Progenitor cell of endocrine pancreas (in vitro differentiated cells): ENCODE results near the gene OSBPL3. TPM values are rescaled to one million over a fixed set of nuclear protein-coding genes. Genes with fewer than 3 reads are reported as not detected.

ENCODE experiments used
- DNase-seq: peaks from one replicate; pipeline ENCODE4 v3.0.0; 2021; ENCODE audit warnings: low spot score; ENCODE audit not compliant: unreplicated experiment
- H3K27ac Mint-ChIP-seq: 2 replicates; pipeline ENCODE4 v1.8.0; 2021; ENCODE audit warnings: mild to moderate bottlenecking, moderate library complexity, mixed read lengths
- H3K27me3 Mint-ChIP-seq: 2 replicates; pipeline ENCODE4 v1.8.0; 2021; ENCODE audit warnings: mixed read lengths
- H3K36me3 Mint-ChIP-seq: 2 replicates; pipeline ENCODE4 v1.8.0; 2022; ENCODE audit warnings: mixed read lengths; ENCODE audit not compliant: insufficient read depth
- H3K4me1 Mint-ChIP-seq: 2 replicates; pipeline ENCODE4 v1.8.0; 2021; ENCODE audit warnings: low read depth, mixed read lengths
- H3K4me3 Mint-ChIP-seq: 2 replicates; pipeline ENCODE4 v1.8.0; 2021; ENCODE audit warnings: low read depth, mild to moderate bottlenecking, moderate library complexity, mixed read lengths
- H3K9me3 Mint-ChIP-seq: 2 replicates; pipeline ENCODE4 v1.8.0; 2021; ENCODE audit warnings: low read depth, mixed read lengths
- total RNA-seq: library from RNA; stranded (reverse); gene quantifications from 2 replicates; pipeline ENCODE4 v1.2.1, GENCODE V29; 2021
- TF ChIP-seq, protein P1 (sequence below): fragments of 200-600 bp; sonication (generic); IDR thresholded peaks from one replicate; pipeline ENCODE4 v1.5.0; 2021; ENCODE audit warnings: antibody characterized with exemption, mild to moderate bottlenecking; ENCODE audit not compliant: unreplicated experiment

Gene OSBPL3
- total RNA-seq, 1 donor from 2014 or later: 11.6 TPM

DNA sequence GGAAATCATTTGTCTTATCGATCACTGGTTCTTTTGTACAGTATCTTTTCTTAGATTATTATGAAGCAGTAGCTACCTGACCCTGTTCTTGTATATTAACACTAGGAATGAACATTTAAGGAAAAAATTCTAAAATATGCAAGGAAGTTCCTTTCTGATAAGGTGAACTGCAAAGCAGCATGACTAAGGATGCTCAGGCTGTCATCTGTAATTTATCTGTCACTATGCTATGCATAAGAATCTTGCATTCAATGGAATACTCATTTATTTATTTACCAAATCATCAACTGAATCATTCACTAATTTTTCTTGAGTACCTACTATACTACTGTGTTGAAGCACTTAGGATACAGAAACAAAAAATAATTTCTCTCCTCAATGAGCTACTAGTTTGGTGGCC lies 228.5 kb downstream of the OSBPL3 start:
- peaks cover 3% of the 10 kb centered on the region for H3K9me3 Mint-ChIP-seq
- peaks cover 15% of the 10 kb centered on the region for H3K4me1 Mint-ChIP-seq
- H3K36me3 Mint-ChIP-seq: peaks cover 9% of the 10 kb centered on the region
- no peak overlapping the region for H3K27ac Mint-ChIP-seq
- peaks cover 14% of the 10 kb centered on the region for H3K27me3 Mint-ChIP-seq
- DNase-seq: no peak
- TF ChIP-seq, protein P1, sequence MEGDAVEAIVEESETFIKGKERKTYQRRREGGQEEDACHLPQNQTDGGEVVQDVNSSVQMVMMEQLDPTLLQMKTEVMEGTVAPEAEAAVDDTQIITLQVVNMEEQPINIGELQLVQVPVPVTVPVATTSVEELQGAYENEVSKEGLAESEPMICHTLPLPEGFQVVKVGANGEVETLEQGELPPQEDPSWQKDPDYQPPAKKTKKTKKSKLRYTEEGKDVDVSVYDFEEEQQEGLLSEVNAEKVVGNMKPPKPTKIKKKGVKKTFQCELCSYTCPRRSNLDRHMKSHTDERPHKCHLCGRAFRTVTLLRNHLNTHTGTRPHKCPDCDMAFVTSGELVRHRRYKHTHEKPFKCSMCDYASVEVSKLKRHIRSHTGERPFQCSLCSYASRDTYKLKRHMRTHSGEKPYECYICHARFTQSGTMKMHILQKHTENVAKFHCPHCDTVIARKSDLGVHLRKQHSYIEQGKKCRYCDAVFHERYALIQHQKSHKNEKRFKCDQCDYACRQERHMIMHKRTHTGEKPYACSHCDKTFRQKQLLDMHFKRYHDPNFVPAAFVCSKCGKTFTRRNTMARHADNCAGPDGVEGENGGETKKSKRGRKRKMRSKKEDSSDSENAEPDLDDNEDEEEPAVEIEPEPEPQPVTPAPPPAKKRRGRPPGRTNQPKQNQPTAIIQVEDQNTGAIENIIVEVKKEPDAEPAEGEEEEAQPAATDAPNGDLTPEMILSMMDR: no peak
- H3K4me3 Mint-ChIP-seq: no peak overlapping the region

DNA sequence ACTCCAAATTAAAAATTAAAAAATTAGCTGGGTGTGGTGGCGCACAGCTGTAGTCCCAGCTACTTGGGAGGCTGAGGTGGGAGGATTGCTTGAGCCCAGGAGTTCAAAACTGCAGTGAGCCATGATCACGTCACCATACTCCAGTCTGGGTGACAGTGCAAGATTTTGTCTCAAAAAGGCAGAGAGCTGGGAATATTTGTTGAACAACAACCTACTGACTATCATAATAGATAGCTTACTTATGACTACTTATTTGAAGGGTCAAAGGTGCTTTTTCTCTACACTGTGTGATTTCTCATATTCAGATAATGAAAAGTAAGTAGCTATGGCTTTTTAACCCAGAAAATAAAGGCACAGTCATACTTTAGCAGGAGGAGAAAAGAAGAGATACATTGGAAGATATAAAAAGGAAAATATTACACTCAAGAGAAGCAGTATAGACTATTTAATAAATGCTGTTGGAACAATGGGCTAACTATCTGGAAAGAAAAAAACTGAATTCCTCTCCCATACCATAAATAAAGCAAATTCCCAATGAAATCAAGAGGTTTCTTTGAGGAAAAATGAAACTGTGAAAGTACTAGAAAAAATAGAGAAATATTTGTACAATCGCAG lies 229.4 kb downstream of the OSBPL3 start:
- peaks cover 12% of the 10 kb centered on the region for H3K36me3 Mint-ChIP-seq
- no peak overlapping the region for H3K4me3 Mint-ChIP-seq
- peaks cover 13% of the 10 kb centered on the region for H3K4me1 Mint-ChIP-seq
- H3K9me3 Mint-ChIP-seq: peaks cover 3% of the 10 kb centered on the region
- H3K27me3 Mint-ChIP-seq: peaks cover 5% of the 10 kb centered on the region
- no peak overlapping the region for H3K27ac Mint-ChIP-seq
- no peak for DNase-seq
- TF ChIP-seq, protein P1: no peak

DNA sequence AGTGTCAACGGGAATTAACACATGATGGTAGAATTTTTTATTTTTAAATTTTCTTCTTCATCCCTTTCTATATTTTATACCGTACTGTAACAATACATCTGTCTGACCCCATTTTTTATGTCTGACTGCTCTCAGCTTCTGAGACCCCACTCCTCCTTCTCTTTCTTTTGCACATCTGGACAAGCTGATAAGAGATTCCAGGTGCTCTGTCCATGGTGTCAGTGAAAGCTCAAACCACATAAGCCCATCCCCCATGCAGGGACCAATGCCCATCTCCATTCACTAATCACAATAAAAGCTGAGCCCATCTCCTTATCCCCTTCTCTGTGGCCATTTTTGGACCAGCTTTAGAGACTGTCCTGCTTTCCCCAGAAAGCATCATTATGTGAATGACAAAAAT lies 231.5 kb downstream of the OSBPL3 start:
- Mint-ChIP-seq H3K4me3 (no peak overlapping the region), H3K9me3 (peaks cover 3% of the 10 kb centered on the region), H3K36me3 (peaks cover 19% of the 10 kb centered on the region), H3K27me3 (no peaks in the 10 kb centered on the region), H3K27ac (no peak overlapping the region), H3K4me1 (peaks cover 20% of the 10 kb centered on the region)
- no peak for DNase-seq
- TF ChIP-seq, protein P1: no peak

Other genes with a start within 250 kb of the OSBPL3 start
- 22.3 and 25.0 TPM in 2 replicates for gene GSDME, start 222.7 kb downstream of the OSBPL3 start, total RNA-seq
- gene CYCS, start 145.1 kb upstream of the OSBPL3 start, total RNA-seq: 62.3 and 69.5 TPM in 2 replicates
- not detected in 2 replicates for gene NPVF, start 248.3 kb upstream of the OSBPL3 start, total RNA-seq